SU-DHL-6 (cell line): Measurements from ENCODE around the gene EP300.
"Not testable (repeated sequence)": the region's sequence is repeated elsewhere in the genome, so short reads cannot be mapped to it uniquely, and the experiment has no call there.

Experiments
- H2AFZ ChIP-seq: fragments of 200-600 bp; sonication (generic); 2 replicates; pipeline ENCODE4 v1.6.1; 2014; ENCODE audit warnings: low read depth, mild to moderate bottlenecking, moderate library complexity, mixed read lengths, antibody characterized with exemption, low read length; ENCODE audit not compliant: severe bottlenecking
- H3F3A ChIP-seq: fragments of 200-600 bp; shearing (Covaris generic); 2 replicates; pipeline ENCODE4 v1.6.0; 2016; ENCODE audit warnings: antibody characterized with exemption, mild to moderate bottlenecking; ENCODE audit not compliant: insufficient read depth
- H3K27ac ChIP-seq: fragments of 200-600 bp; sonication (generic); 2 replicates; pipeline ENCODE4 v1.5.1; 2016; ENCODE audit warnings: low read depth, mild to moderate bottlenecking, low read length, moderate library complexity, mixed read lengths
- H3K27me3 ChIP-seq: fragments of 200-600 bp; sonication (generic), shearing (Covaris generic); 2 replicates; pipeline ENCODE4 v1.6.0; 2014; ENCODE audit warnings: mild to moderate bottlenecking, low read length
- H3K36me3 ChIP-seq: fragments of 200-600 bp; sonication (generic); 2 replicates; pipeline ENCODE4 v1.6.1; 2014; ENCODE audit warnings: mild to moderate bottlenecking, low read length, mixed read lengths
- H3K4me2 ChIP-seq: fragments of 300-600, 200-600 bp; shearing (Covaris generic), sonication (generic); 2 replicates; pipeline ENCODE4 v1.6.0; 2014; ENCODE audit warnings: low read length, low read depth, mild to moderate bottlenecking; ENCODE audit not compliant: poor library complexity, severe bottlenecking
- H3K4me3 ChIP-seq: fragments of 200-600 bp; sonication (generic); 2 replicates; pipeline ENCODE4 v1.5.1; 2014; ENCODE audit warnings: antibody characterized with exemption, low read length, mild to moderate bottlenecking, mixed read lengths; ENCODE audit not compliant: insufficient read depth, poor library complexity, severe bottlenecking
- H3K79me2 ChIP-seq: fragments of 200-600 bp; sonication (generic); 2 replicates; pipeline ENCODE4 v1.6.1; 2014; ENCODE audit warnings: mild to moderate bottlenecking, low read length, moderate library complexity; ENCODE audit not compliant: insufficient read depth
- H3K9ac ChIP-seq: fragments of 200-600 bp; sonication (generic); 2 replicates; pipeline ENCODE4 v1.7.0; 2014; ENCODE audit warnings: mild to moderate bottlenecking, low read length
- H3K9me2 ChIP-seq: fragments of 200-600 bp; sonication (generic); replicated peaks from 2 replicates; pipeline ENCODE4 v1.6.1; 2014; ENCODE audit warnings: low read length; ENCODE audit not compliant: insufficient read depth
- H3K9me3 ChIP-seq: fragments of 200-600 bp; sonication (generic); 2 replicates; pipeline ENCODE4 v1.6.1; 2014; ENCODE audit warnings: low read length, mixed read lengths; ENCODE audit not compliant: insufficient read depth
- H4K20me1 ChIP-seq: fragments of 200-600 bp; sonication (generic); 2 replicates; pipeline ENCODE4 v1.6.1; 2014; ENCODE audit warnings: low read depth, mild to moderate bottlenecking, antibody characterized with exemption, low read length, moderate library complexity, mixed read lengths
- EZH2phosphoT487 ChIP-seq: fragments of 200-600 bp; sonication (generic), shearing (Covaris generic); conservative IDR thresholded peaks from 2 replicates; pipeline ENCODE4 v1.6.1; 2018; ENCODE audit warnings: mild to moderate bottlenecking, antibody characterized with exemption, low read length, moderate library complexity, mixed read lengths
- TF ChIP-seq, protein P1 (sequence below): fragments of 200-600 bp; sonication (generic); IDR thresholded peaks from one replicate; pipeline ENCODE4 v1.5.1; 2017; ENCODE audit warnings: antibody characterized with exemption, mild to moderate bottlenecking, low read length, moderate library complexity; ENCODE audit not compliant: insufficient read depth, poor library complexity, severe bottlenecking

EP300 gene

DNA sequence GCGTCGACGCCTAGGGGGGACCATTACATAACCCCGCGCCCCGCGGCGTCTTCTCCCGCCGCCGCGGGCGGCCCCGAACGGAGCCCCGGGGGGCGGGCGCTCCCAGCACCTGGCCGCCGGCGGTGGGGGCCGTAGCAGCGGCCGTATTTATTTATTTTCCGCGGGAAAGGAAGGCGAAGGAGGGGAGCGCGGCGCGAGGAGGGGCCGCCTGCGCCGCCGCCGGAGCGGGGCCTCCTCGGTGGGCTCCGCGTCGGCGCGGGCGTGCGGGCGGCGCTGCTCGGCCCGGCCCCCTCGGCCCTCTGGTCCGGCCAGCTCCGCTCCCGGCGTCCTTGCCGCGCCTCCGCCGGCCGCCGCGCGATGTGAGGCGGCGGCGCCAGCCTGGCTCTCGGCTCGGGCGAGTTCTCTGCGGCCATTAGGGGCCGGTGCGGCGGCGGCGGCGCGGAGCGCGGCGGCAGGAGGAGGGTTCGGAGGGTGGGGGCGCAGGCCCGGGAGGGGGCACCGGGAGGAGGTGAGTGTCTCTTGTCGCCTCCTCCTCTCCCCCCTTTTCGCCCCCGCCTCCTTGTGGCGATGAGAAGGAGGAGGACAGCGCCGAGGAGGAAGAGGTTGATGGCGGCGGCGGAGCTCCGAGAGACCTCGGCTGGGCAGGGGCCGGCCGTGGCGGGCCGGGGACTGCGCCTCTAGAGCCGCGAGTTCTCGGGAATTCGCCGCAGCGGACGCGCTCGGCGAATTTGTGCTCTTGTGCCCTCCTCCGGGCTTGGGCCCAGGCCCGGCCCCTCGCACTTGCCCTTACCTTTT is at the start of gene EP300:
EP300 (plus strand) TSS at position 570 of the 795 bp plus-strand sequence. CDS start 413 bp downstream, outside the sequence.
- Histone ChIP-seq H3K36me3 (peaks cover 6% of the 10 kb centered on the region), H3K27ac (peak within 1 kb of the TSS; percentile 94), H3K9ac (peak within 1 kb of the TSS; percentile 93), H3K9me3 (no peaks in the 10 kb centered on the region), H3K9me2 (no peaks in the 10 kb centered on the region), H3K4me2 (peak within 1 kb of the TSS; percentile 66), H3K79me2 (peaks cover 50% of the 10 kb centered on the region), H3K4me3 (peak within 1 kb of the TSS; percentile 92), H3K27me3 (no peaks in the 10 kb centered on the region), H4K20me1 (peaks cover 21% of the 10 kb centered on the region), H2AFZ (no peak within 1 kb of the TSS), H3F3A (peaks cover 21% of the 10 kb centered on the region; the same call in 1 of the 2 replicates)
- TF ChIP-seq EZH2phosphoT487 = no peak
- TF ChIP-seq, protein P1, sequence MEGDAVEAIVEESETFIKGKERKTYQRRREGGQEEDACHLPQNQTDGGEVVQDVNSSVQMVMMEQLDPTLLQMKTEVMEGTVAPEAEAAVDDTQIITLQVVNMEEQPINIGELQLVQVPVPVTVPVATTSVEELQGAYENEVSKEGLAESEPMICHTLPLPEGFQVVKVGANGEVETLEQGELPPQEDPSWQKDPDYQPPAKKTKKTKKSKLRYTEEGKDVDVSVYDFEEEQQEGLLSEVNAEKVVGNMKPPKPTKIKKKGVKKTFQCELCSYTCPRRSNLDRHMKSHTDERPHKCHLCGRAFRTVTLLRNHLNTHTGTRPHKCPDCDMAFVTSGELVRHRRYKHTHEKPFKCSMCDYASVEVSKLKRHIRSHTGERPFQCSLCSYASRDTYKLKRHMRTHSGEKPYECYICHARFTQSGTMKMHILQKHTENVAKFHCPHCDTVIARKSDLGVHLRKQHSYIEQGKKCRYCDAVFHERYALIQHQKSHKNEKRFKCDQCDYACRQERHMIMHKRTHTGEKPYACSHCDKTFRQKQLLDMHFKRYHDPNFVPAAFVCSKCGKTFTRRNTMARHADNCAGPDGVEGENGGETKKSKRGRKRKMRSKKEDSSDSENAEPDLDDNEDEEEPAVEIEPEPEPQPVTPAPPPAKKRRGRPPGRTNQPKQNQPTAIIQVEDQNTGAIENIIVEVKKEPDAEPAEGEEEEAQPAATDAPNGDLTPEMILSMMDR = no peak

DNA sequence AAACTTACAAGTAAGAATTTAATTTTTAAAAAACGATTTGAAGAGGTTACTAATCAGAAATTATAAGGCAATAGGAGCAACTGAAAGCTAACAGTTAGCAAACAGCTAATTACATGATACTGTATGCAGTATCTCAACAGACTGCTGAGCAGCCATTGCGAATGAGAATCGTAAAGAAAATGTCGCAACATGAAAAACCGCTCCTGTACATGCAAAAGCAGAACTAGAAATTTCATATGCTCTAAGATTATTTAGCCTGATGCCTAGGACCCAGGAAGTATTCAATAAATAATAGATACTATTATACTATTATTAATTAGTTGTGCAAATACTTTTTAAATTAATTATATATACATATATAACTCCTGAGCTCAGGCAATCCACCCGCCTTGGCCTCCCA is 48.7 kb upstream of the EP300 start:
- no peaks in the 10 kb centered on the region for H3K9me2 ChIP-seq
- H3K27me3 ChIP-seq = no peaks in the 10 kb centered on the region
- H3K79me2 ChIP-seq = no peaks in the 10 kb centered on the region
- H3F3A ChIP-seq = no peaks in the 10 kb centered on the region
- no peak overlapping the region for H2AFZ ChIP-seq
- no peaks in the 10 kb centered on the region for H4K20me1 ChIP-seq
- H3K36me3 ChIP-seq = no peaks in the 10 kb centered on the region
- no peak overlapping the region for H3K4me3 ChIP-seq
- no peak overlapping the region for H3K9ac ChIP-seq
- TF ChIP-seq, protein P1 = no peak
- TF ChIP-seq EZH2phosphoT487 = no peak
- H3K27ac ChIP-seq = no peak overlapping the region
- no peaks in the 10 kb centered on the region for H3K9me3 ChIP-seq
- no peak overlapping the region for H3K4me2 ChIP-seq

DNA sequence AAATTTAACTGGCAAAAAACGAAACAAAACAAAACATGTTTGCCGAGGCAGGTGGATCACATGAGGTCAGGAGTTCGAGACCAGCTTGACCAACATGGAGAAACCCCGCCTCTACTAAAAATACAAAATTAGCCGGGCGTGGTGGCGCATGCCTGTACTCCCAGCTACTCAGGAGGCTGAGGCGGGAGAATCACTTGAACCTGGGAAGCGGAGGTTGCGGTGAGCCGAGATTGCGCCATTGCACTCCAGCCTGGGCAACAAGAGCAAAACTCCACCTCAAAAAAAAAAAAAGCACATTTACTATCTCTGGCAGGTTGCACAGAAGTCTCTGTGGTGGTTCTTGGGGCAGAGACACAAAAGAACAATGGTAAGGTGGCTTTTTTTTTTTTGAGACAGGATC is 46.8 kb upstream of the EP300 start:
- not testable (repeated sequence) for H3K4me3 ChIP-seq, H3K27me3 ChIP-seq, H4K20me1 ChIP-seq, H3K79me2 ChIP-seq, H3K9ac ChIP-seq, H3K9me2 ChIP-seq, H3K9me3 ChIP-seq, H2AFZ ChIP-seq, H3K27ac ChIP-seq, H3F3A ChIP-seq, H3K4me2 ChIP-seq, H3K36me3 ChIP-seq

DNA sequence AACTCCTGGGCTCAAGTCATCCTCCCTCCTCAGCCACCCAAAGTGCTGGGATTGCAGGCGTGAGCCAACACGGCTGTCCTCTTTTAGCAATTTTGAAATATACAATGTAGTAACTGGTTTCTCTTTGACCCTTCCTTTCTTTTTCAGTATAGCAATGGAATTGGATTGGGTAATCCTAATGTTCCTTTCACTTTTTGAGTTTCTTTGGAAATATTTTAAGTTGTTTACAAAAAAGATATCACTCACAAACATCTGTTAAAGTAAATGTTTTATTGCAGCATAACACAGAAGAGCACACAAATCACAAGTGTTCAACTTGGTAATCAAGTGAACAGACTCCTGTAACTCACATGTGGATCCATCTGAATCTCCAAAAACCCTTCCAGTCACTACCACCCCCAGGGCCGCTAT is 44.6 kb upstream of the EP300 start:
- no peak overlapping the region for H2AFZ ChIP-seq
- H3K79me2 ChIP-seq = no peaks in the 10 kb centered on the region
- no peak overlapping the region for H3K27ac ChIP-seq
- H3K9me2 ChIP-seq = no peaks in the 10 kb centered on the region
- H3K9ac ChIP-seq = no peak overlapping the region
- H4K20me1 ChIP-seq = no peaks in the 10 kb centered on the region
- no peaks in the 10 kb centered on the region for H3K9me3 ChIP-seq
- no peak for TF ChIP-seq EZH2phosphoT487
- TF ChIP-seq, protein P1 = no peak
- H3K27me3 ChIP-seq = no peaks in the 10 kb centered on the region
- H3K4me3 ChIP-seq = no peak overlapping the region
- H3K4me2 ChIP-seq = no peak overlapping the region
- H3K36me3 ChIP-seq = no peaks in the 10 kb centered on the region
- no peaks in the 10 kb centered on the region for H3F3A ChIP-seq

DNA sequence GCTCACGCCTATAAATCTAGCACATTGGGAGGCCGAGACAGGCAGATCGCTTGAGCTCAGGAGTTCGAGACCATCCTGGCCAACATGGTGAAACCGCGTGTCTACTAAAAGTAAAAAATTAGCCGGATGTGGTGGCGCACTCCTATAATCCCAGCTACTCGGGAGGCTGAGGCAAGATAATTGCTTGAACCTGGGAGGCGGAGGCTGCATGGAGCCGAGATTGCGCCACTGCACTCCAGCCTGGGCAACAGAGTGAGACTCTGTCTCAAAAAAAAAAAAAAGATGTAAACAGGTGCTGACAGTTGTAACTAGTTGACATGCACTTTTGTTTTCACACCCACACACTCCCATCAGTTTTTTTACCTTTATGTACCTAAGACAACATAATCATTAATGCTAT is 44.0 kb upstream of the EP300 start:
- not testable (repeated sequence) for H3K9ac ChIP-seq

More for the DNA sequence above, 44.0 kb upstream of the EP300 start:
- not testable (repeated sequence) for H3K79me2 ChIP-seq, H3K27me3 ChIP-seq, H4K20me1 ChIP-seq, H3K4me2 ChIP-seq, H3F3A ChIP-seq, H3K4me3 ChIP-seq, H2AFZ ChIP-seq, H3K9me2 ChIP-seq, H3K36me3 ChIP-seq, H3K27ac ChIP-seq, H3K9me3 ChIP-seq
